GM18526 (cell line): Measurements from ENCODE around the gene HEY2.
A peak's percentile ranks its signal among the peaks of the same experiment; 100 is the strongest.

Experiments
- POLR2A ChIP-seq: IDR thresholded peaks from 3 replicates; pipeline ENCODE4 v1.6.1; 2011; ENCODE audit not compliant: insufficient read length; ENCODE audit errors: extremely low read depth

Gene HEY2

DNA sequence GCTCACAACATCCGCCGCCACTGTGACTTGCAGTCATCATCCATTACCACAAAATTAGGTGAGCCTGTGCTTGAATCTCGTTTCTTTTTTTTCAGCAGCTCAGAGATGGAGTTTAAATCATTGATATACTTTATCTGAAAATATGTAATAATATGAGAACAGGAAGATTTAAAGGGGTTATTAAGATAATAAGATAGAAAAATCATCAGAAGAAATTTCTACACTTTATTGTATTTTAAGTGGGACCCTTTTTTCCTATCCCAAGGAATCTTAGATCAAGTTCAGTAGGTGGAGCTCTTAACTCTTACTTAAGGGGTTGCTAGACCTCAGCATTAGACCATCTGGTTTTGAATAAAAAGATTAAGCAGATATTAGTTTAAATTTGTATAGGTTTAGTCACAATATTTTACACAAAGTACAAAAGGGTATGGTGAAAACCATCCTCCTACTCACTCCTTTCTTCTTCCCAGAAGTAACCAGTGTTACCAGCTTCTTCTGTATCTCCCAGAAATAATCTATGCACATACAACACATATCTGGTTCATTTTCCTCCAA is 32.0 kb downstream of the HEY2 start:
- TF ChIP-seq POLR2A = no peak

DNA sequence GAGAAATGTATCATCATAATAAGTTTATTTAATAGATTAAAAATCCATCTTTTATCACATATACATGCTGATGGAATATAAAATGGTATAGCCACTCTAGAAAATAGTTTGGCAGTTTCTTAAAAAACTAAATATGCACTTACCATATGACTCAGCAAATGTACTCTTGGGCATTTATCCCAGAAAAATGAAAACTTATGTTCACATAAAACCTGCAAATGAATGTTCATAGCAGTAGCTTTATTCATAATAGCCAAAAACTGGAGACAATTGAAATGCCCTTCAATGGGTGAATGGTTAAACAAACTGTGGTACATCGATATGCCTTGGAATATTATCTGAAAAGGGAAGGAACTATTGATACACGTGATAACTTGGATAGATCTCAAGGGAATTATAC is 34.9 kb downstream of the HEY2 start:
- no peak for TF ChIP-seq POLR2A

DNA sequence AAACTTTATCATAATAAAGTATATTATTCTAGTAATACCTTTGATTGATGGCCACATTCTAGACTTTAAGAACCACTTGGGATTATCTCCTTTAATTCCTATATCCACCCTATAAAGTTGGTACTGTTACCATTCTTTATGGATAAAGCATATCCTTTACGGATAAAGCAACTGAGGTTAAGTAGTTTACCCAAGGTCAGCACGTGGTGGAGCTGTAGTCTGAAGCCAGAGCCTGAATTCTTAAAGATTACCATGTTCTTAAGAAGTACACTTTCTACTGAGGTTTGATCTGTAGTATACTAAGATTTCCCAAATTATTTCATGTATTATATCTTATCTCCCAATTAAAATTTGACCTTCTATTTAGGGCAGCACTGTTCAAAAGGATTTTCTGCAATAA is 38.4 kb downstream of the HEY2 start:
- TF ChIP-seq POLR2A = no peak

DNA sequence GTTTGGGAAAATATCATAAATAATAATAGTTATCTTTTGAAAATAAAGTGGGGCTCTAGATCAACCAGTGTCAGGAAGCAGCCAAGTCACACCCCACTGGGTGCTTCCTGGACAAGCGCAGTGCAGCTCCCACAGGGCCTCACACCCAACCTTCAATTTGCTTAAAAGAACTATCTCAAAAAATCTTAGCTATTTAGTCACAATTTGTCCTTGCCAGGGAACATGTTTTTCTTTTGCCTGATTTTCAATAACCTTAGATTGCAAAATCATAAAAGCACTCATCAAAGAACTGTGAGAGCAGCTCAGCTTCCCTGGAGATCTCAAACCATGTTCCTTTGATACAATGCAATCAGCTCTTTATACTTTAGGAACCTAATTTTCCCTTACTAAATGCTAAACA is 39.7 kb downstream of the HEY2 start:
- no peak for TF ChIP-seq POLR2A

DNA sequence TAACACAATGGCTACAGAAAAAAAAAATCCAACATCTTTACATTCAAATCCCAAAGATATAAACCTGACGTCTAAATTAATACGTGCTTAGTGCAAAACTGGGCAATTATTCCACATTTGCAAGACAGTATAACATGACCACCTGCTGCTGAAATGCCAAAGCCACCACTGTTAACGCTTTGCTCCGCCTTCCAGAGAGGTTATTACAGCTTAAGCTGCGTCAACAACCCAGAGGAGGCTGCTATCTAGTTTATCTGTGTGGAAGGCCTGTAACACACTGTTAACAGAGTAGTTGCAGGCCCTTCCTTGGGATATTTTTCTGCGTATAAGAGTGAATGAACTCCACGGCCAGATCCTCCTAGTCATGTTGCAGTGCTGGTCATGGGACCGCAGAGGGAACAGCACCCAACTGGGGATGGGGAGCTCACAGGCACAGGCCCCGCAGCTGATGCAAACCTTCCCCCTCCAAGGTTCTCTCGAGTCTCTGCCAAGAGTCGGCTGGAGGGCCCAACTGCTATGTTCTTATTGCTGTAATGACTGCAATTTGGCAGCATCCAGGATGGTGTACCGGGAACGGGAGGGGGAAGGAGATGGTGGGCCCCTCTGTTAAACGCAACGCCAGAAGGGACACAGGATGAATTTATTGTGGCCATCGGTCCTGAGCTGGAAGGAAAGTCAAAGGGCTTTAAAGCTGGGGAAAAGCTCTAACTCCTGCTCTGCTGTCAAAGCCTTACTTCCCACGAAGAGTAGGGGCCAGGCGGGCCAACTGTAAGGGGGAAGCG is 40.3 kb downstream of the HEY2 start:
- TF ChIP-seq POLR2A = no peak

DNA sequence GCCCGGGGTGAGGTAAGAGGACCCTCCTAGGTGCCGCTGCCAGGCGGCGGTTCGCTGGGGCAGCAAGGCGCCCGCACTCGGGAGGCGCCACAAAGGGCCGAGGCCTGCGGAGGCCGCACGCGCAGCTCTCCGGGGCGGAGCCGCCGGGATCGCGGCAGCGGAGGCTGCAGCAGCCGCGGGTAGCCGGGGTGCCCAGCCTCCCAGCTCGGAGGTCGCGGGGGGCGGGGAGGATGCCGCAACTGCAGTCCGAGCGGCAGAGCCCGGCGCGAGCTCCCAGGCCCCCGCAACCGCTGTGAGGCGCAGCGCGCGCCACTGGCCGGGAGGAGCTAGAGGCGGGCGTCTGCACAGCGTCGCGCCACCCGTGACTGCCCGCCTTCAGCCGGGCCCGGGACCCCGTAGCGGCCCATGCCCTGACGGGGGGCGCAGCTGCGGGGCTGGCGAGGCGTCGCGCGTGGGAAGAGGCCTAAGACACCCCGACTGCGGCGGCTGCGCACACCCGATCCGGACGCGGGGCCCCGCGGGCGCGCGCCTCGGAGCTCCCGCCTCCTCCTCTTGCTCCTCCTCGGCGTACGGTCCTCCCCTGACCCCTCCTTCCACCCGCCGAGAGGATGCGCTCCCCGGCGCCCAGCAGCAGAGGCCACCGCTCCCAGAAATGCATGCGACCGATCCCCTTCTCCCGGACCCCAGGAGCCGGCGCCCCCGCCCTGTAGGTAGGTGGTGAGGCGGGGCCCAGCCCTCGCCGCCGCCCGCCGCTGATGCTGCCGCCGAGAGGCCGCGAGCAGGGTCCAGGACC is 41.1 kb downstream of the HEY2 start, which contains the start of gene NCOA7:
NCOA7 (plus strand) TSS at position 603 of the 793 bp plus-strand sequence. CDS start 24,395 bp downstream, outside the sequence.
- peak; percentile 50 for TF ChIP-seq POLR2A

DNA sequence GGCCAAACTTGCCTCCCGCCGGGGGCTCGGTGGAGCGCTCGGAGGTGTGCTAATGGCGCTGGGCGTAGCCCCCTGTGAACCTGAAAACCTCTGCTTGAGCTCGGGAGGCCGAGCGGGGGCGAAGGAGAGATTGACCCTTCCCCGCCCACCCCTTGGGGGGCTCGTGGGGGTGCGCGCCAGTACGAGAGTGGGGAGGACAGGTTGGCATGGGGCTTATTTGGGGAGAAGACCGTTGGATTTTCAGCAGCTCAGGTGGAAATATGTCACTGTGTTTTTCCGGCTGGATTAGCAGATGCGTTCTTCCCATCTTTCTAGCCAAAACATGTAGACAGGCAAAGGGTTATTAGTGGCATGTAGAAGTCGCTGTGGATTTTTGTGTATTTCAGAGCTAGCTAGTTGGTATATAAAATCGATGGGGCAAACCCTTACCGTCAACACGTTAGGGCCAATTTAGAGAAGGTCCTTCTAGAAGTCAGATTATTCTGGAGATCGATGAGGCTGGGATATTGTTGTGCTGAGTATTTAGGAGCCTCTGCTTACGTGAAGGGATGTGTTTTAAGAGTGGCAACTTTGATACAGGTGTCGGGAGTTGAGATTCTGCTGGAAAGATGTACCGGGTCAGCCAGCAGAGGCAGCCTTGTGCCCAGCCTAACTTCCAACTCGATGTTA is 41.9 kb downstream of the HEY2 start:
- TF ChIP-seq POLR2A = no peak

DNA sequence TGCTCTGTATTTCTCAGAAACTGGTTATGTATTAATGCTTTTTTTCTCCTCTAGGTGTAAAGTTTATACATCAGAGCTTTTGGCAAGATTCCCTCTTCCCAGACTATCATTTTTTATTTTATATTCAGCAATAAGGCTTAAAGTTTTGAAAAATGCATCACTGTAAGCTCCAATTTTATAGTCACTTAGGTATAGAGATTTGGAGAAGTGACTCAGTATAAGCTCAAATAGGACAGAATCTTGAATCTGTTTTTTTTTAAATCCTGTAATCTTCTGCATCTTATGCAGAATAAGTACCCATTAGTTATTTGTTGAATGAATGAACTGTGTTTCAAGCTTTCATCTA is 42.4 kb downstream of the HEY2 start:
- no peak for TF ChIP-seq POLR2A

DNA sequence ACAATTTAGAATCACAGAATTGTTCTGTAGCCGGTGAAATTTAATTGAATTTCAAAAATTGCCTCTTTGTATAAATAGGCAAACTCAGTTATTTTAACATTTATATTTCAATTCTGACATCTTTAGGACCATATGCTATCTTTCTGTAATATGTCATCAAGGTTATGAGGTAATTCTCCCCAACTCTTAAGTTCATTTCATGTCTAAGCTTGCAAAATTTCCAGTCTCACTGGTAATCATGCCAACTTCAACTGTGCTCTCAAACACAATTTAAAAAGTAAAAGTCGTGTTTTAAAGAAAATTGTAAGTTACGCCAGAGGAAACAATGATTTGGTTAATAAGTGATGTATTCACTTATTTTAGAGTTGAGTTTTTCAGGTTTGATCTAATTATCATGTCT is 42.7 kb downstream of the HEY2 start:
- no peak for TF ChIP-seq POLR2A

DNA sequence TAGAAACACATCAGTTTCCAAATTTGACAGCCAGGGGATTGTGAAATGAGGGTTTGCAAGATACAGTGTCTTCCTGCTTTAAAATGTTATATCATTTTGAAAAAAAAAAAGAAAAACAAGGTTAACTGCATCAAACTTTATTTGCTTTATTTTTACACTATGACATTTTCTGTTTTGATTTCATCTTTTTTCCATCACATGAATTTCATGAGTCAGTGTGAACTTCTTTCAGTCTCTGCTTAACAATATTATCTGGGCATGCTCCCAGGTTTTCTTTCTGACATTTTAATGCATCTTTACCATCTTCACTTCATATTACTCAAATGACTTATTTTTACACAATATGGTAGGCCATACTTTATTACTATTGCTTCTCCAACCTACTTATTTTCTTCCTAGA is 43.2 kb downstream of the HEY2 start:
- no peak for TF ChIP-seq POLR2A

DNA sequence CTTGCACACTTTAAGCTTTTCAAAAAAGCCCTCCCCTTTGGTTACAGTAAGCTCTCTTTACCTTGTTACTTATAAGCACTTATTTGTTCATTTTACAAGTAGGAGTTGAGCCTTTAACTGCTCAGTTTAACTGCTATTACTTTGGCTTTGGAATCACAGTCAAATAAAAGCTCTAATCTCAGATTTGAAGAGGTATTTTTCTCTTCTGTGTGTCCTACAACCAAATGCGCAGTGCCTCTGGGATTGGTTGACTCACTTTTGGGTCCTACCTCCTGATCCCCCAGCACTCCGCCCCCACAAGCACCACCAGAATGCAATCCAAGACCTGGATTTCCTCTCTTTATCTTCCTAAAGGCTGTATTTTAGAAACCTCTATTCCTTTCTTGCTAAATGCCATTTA is 43.8 kb downstream of the HEY2 start:
- no peak for TF ChIP-seq POLR2A

DNA sequence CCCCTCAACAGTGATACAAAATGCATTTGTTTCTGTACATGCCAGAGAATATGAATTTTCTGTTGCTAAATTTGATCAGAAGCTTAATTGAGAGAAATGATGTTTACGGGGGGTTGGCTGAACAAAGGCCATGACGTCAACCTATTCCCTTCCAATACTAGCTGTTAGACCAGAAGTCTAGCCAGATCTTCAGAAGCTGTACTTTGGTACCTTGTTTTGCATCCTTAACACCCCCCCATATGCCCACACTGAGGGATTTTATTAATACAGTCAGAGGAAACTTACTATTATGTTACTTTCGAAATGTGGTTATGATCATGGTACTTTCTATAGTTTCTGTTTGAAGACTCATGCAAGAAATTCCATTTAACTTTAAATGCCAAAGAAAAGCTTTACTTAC is 44.4 kb downstream of the HEY2 start:
- no peak for TF ChIP-seq POLR2A

DNA sequence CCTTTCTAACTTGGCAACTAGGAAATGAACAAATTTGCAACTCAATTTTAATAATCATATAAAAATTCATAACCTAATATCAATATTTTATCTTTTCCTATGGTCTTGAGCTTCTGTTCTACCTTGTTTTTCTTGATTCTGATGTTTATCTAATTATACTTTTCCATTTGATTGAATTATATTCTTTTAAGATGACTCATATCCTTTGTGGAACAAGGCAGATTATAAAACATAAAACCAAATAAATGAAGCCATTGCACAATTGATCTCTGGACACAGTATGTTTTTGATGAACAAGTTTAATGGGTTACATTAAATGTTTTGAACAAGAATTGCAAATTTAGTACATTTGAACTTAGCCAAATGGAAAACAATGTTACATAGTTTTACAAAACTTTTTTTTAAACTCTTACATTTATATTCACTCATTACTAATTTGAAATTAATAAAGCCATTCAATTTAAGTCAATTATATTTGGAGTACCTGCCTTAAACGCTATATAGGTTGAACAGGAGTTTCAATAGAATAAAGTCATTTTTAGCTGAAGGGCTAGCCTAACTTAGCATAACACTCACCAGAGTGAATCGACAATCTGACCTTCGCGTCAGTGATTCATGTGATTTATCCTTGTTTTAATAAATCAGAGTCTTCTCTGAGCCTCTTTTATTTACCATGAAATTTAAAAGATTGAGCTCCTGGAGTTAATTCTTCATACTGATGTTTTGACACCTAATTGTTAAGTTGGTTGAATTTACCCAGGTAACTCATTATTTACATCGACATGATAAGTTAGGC is 45.1 kb downstream of the HEY2 start:
- TF ChIP-seq POLR2A = no peak

DNA sequence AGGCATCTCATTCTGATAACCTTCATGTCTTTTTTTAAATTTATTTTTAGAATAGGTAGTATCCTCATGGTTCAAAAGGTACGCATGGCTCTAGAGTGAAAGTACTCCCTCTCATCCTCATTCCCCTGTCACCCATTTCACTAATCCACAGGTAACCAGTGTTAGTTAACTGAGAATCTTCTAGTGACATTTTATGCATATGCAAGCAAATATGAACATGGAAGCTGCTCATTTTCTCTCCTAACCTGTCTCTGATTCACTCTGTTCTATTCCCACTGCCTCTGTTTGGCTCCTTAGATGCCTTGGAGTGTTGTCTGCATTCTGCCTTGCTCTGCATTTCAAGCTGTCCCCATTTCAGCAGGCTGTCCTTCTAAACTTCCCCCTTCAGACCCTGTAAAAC is 45.9 kb downstream of the HEY2 start:
- no peak for TF ChIP-seq POLR2A
